ENCODE measurements around the gene RNF121.
A peak's percentile ranks its signal among the peaks of the same experiment; 100 is the strongest.

The RNF121 gene

GRCh38 chr11:71935338-71935925 lies 6.6 kb downstream of the RNF121 start:
- DNase-seq, result no peak

- DNase-seq, result no peak
Measured at GRCh38 chr11:71936825-71937224, 8.0 kb downstream of the RNF121 start.

- DNase-seq, result no peak
Measured at GRCh38 chr11:71937826-71938225, 9.0 kb downstream of the RNF121 start.

- peak; percentile 13 for DNase-seq
Measured at GRCh38 chr11:71940561-71941219, 11.8 kb downstream of the RNF121 start.

GRCh38 chr11:71946144-71946571 lies 17.3 kb downstream of the RNF121 start:
- no peak for DNase-seq

- no peak for DNase-seq
Measured at GRCh38 chr11:71947498-71947897, 18.7 kb downstream of the RNF121 start.

GRCh38 chr11:71948314-71949027 lies 19.6 kb downstream of the RNF121 start:
- no peak for DNase-seq

- no peak for DNase-seq
Measured at GRCh38 chr11:71949034-71949433, 20.2 kb downstream of the RNF121 start.

- no peak for DNase-seq
Measured at GRCh38 chr11:71951741-71952310, 23.0 kb downstream of the RNF121 start.

- no peak for DNase-seq
Measured at GRCh38 chr11:71955898-71956456, 27.1 kb downstream of the RNF121 start.

GRCh38 chr11:71962428-71963038 lies 33.7 kb downstream of the RNF121 start:
- DNase-seq, result no peak

GRCh38 chr11:71963468-71963867 lies 34.6 kb downstream of the RNF121 start:
- DNase-seq, result no peak

GRCh38 chr11:71964641-71965040 lies 35.8 kb downstream of the RNF121 start:
- DNase-seq, result no peak

- DNase-seq, result no peak
Measured at GRCh38 chr11:71971680-71972079, 42.8 kb downstream of the RNF121 start.

- no peak for DNase-seq
Measured at GRCh38 chr11:71976551-71976950, 47.7 kb downstream of the RNF121 start.

- DNase-seq, result no peak
Measured at GRCh38 chr11:71977090-71977489, 48.2 kb downstream of the RNF121 start.

- DNase-seq, result no peak
Measured at GRCh38 chr11:71977743-71978418, 49.0 kb downstream of the RNF121 start.

- no peak for DNase-seq
Measured at GRCh38 chr11:71979094-71979493, 50.2 kb downstream of the RNF121 start.

- no peak for DNase-seq
Measured at GRCh38 chr11:71979602-71980001, 50.8 kb downstream of the RNF121 start.

- no peak for DNase-seq
Measured at GRCh38 chr11:71986131-71986530, 57.3 kb downstream of the RNF121 start.

- no peak for DNase-seq
Measured at GRCh38 chr11:71987521-71987920, 58.7 kb downstream of the RNF121 start.

- DNase-seq, result no peak
Measured at GRCh38 chr11:71988050-71988449, 59.2 kb downstream of the RNF121 start.

GRCh38 chr11:71990701-71991100 lies 61.9 kb downstream of the RNF121 start:
- DNase-seq, result no peak
